NCI-H526 treated with DMSO at 0.1 percent for 48 hours (cell line): ENCODE measurements around the gene STX10.

Experiments used
- DNase-seq: peaks from one replicate; lab custom pipeline; 2025; lab: John Stamatoyannopoulos, UW

Gene STX10

DNA sequence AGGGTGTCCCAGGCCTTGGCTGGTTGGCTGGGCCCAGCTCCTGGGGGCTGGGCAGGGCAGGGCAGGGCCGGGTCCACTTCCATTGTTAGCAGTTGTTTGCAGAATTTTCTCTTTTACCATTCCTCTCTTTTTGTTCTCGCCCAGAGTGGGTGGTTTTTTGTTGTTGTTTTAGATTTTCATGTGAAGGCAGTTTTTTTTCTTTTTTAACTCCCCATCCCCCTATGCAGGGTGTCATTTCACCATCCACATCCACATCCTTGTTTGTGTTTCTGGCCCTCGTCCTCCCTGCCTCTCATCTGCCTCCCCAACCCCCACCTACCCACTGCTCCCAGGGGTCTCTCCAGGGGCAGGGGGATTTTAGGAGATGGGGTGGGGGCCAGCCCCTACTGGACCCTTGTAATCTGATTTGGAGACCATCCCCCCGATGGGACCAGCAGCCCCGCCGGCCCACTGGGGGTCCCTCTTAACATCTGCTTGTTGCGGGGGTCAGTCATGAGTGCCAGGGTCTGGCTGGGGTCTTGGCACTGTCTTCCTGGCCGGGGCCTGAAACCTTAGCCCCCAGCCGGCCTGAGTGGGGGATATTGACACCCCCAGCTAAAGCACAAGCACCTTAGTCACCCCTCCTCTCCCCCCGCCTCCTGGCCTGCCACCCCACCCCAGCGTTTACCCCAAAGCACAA is 10.4 kb downstream of the STX10 start:
- no peak for DNase-seq

DNA sequence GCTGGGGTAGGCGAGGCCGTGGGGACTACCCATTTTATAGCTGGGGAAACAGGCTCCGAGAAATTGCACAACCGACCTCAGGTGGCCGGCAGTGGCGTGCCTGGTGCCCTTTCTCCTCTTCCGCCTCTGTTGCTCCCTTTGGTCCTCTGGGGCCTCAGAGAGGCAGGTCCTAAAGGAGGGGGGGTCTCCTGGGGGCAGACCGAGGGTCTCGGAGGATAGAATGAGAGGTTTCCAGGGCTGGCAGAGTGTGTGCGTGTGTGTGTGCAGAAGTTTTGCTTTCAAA is 11.3 kb downstream of the STX10 start:
- DNase-seq, result no peak

DNA sequence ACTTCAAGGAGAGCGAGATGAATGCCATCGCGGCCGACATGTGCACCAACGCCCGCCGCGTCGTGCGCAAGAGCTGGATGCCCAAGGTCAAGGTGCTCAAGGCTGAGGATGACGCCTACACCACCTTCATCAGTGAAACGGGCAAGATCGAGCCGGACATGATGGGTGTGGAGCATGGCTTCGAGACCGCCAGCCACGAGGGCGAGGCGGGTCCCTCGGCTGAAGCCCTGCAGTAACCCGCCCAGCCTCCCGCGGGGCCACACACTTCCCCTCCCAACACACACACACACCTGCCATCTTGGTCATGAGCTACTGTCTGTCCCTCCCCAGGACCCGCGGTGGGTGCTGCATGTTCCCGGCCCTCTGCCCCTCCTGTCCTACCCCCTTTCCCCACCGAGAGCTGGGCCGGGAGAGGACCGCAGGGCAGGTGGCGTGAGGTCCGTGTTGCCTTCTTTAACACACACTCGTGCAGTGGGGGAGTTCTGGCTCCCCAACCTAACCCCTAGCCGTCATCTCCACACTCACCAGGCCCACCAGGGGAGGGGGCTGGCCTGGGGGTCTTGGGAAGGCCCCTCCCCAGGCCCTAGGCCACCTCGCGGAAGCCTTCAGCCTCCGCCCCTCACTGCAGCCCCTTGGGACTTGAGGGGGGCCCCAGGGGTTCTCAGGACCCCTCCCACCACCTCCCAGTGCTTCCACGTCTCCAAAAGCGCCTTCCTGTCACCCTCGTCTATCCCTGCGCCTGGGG is 11.8 kb downstream of the STX10 start:
- no peak for DNase-seq

DNA sequence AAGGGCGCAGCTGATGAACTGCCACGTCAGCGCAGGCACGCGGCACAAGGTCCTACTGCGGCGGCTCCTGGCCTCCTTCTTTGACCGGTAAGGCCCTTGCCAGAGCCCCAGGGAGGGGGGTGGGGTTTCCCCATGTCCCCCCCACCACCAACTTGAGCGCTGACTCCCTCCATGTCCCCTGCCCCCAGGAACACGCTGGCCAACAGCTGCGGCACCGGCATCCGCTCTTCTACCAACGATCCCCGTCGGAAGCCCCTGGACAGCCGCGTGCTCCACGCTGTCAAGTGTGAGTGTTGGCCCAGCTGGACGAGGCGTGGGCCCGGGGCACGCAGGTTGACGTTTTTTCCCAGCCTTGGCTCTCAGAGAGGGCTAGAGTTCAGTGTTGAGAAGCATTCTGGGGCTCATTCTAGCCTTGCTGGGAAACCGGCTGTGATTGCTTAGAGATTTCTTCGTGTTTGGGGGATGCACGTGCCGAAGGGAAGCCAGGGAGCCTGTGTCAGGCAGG is 12.8 kb downstream of the STX10 start:
- no peak for DNase-seq

DNA sequence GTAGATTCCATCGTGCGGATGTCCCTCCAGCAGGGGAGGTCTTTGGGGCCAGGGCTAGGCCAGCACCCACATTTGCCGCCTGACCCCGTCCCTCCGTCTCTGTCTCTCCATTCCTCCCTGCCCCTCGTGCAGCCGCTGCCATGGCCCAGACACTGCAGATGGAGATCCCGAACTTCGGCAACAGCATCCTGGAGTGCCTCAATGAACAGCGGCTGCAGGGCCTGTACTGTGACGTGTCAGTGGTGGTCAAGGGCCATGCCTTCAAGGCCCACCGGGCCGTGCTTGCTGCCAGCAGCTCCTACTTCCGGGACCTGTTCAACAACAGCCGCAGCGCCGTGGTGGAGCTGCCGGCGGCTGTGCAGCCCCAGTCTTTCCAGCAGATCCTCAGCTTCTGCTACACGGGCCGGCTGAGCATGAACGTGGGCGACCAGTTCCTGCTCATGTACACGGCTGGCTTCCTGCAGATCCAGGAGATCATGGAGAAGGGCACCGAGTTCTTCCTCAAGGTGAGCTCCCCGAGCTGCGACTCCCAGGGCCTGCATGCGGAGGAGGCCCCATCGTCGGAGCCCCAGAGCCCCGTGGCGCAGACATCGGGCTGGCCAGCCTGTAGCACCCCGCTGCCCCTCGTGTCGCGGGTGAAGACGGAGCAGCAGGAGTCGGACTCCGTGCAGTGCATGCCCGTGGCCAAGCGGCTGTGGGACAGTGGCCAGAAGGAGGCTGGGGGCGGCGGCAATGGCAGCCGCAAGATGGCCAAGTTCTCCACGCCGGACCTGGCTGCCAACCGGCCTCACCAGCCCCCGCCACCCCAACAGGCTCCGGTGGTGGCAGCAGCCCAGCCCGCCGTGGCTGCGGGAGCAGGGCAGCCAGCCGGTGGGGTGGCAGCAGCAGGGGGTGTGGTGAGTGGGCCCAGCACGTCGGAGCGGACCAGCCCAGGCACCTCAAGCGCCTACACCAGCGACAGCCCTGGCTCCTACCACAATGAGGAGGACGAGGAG is 14.8 kb downstream of the STX10 start:
- no peak for DNase-seq

DNA sequence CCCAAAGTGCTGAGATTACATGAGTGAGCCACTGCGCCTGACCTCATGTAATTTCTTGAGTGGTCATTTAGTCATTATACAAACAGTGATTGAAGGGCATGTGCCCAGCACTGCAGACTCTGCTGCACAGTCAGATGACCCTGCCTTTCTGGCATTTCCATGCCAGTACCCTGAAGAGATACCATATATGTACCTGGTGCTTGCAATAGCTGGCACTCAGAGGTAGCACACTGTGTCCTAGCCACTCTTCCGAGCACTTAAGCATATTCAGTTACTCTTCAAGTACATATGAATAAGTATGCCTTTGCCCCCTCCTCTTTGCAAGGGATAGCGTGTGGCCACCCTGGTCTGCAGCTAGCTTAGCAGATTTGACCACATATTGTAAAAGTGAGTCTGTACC is 15.5 kb downstream of the STX10 start:
- DNase-seq, result no peak

DNA sequence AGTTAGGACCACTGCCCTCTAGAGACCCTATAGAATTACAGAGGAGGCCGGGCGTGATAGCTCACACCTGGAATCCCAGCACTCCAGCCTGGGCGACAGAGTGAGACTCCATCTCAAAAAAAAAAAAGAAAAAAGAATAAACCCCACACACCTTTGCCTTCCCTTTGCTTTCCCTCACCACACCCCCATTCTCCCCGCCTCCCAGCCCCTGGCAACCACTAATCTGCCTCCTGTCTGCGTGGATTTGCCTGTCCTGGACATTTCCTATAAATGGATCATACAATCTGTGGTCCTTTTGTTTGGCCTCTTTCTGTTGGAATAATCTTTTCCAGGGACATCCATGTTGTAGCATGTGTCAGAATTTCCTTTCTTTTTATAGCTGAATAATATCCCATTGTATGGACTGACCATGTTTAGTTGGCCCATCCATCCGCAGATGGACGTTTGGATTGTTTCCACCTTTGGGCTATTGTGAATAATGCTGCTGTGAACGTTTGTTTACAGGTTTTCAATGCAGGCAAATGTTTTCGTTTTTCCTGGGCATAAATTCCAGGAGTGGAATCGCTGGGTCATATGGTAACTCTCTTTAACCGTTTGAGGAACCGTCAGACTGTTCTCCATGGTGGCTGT is 16.8 kb downstream of the STX10 start:
- no peak for DNase-seq

DNA sequence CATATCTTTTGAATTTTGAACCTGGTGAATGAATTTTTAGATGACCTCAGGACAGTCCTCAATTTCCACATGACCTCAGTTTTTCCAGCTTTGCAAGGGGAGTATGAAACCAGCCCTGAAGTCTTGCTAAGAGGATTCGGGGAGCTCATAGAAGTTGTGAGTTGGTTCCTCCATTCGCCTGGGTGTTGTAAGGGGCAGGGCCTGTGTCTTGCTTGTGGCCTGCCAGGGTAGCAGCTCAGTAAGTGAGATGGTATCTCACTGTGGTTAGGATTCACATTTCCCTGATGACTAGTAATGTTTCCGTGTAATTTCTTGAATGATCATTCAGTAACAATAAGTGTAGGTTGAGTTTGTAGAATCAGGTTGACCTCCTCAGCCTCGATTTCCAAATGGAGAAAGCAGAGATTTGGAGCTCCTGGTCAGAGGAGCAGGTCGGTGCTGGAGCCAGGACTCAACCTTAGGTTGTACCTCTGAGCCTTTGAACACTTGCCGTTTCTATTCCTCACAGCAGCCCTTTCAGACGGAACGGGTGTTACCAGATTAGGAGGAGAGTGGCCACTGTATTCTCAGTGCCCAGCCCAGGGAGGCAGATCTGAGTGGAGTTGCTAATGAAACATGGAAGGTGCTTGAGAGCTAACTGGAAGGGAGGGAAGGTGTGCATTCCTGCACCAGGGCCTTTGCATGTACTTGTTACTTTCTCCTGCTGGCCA is 17.5 kb downstream of the STX10 start:
- DNase-seq, result no peak

DNA sequence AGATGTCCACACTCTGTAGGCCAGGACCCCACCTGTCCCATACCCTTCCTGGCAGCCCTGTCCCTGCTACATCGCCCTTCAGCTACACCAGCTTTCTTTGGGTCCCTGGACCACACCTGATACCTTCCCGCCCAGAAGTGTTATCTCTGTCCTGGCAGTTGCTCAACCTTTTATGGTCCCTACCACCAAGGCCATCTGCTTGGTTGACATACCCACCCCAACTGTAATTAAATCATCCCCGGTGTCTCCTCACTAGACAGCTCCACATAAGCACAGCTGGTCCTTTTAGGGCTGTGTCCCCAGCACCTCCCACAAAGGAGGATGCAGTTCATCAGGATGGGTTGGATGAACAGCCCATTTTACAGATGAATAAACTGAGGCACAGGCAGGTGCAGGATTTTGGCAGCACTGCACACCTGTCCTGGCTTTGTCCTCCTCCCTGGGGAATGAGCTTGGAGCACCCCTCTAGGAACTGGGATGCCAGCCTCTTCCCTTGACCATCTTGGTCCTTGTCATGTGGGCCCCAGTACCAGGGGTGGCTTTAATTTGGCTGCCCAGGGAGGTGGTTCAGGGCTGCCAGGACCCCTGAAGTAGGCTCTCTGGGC is 19.2 kb downstream of the STX10 start:
- DNase-seq, result no peak

DNA sequence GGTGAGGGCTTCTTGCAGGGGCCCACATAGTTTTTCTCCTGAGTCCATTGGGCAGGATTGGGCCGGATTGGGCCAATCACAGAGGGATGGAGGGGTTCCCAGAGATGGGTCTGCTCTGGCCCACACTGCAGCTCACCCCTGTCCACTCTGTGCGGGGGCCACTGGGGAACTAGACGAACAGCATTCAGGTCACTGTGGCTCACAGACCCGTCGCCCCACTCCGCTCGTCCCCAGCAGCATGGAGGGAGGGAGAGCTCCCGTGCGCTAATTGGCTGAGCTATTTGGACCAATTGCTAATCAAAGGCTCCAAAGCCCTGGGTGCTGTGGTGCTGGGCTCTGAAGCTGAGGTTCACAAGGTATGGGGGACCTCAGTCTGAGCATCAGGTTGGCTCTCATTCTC is 20.8 kb downstream of the STX10 start:
- DNase-seq, result no peak

DNA sequence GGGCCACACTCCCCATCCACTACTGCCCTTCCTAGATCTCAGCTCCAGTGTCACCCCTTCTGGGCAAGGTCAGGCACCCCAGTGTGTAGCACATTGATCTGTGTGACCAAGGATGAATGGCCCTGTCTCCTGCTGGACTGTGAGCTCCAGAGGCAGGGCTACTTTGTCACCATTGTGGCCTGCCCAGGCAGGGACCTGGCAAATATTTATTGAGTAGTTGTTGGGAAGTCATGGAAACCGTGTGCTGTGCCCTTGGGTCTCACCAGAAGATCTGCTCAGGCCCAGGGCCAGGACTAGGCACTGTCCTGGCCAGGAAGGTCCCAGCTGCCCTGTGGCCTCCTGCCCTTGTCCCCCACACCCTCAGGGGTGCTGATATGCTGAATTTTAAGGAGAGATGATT is 21.6 kb downstream of the STX10 start:
- no peak for DNase-seq

DNA sequence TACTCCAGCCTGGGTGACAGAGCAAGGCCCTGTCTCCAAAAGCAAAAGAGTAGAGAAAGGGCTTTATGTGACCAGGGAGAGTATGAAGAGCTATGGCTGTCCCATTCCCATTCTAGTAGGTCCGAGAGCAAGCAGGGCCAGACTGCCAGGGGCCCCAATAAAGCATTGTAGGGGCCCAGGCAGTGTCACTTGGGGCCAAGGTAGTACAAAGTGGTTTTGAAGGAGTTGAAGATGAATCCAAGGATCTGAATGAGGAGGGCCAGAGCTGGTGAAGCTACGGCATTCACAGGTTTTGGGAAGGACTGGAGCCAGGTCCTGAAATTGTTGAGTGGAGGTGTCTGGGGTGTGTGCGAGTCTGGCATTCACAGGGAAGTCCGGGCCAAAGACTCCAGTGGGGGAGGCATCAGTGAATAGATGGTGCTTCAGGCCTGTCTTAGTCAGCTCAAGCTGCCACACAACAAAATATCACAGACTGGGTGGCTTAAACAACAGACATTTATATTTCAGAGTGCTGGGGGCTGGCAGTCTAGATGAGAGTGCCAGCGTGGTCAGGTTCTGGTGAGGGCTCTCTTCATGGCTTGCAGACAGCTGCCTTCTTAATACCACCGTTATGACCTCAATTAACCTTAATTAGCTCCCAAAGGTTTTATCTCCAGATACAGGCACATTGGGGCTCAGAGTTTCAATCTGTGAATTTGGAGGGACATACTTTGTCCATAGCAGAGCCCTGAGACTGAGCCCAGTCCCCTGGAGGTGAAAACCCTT is 22.2 kb downstream of the STX10 start:
- no peak for DNase-seq

DNA sequence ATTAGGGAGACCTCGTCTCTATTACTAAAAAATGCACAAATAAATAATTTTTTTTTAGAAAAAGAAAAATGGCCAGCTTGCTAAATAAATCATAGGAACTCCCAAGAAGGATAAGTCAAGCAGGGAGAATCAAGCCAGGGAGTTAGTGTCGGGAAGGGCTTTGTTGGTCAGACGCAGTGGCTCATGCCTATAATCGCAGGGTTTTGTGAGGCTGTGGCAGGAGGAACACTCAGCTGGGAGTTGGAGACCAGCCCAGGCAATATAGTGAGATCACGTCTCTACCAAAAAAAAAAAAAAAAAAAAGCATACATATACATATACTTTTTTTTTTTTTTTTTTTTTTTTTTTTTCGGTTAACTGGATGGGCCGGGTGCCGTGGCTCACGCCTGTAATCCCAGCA is 23.1 kb downstream of the STX10 start:
- no peak for DNase-seq

DNA sequence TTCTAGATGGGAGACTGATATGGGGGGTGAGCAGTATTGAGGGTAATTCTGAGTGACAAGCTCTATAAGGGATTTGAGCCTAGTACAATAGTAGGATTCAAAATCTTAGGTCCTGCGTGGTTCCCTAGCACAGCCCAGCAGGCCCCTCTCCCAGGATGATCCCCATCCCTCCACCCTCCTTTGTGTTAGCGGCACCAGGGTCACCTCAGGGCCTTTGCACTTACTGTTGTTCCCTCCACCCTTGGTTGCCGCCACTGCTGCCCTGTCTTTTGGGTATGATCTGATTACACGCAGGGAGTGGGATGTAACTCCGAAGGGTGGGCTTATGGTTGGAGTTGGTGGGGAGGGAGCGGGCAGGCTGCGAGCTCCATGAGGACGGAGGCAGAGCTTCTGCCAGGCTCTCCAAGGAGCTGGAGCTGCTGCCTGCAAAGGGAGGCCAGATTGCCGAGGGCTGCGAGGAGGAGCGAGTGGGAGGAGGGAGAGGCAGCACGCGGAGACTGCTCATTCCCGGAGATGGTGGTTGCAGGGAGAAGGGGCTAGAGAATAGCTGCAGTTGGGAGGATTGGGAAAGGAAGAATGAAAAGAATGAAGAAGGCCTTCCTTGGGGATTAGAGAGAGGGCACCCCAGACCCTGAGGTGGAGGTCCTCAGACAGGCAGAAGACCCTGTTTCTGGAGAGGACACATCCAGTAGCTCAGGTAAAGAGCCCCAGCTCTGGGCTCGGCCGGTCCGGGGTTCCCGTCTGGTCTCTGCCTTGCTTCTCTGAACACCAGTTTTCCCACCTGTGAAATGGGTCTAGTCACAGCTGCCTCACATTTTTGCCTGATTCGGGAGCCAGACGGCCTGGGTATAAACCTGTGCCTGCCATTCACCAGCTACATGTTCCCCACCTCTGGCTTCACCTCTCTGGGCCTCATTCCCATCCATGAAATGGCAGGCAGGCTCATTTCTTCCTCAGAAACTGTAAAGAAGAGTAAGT is 26.9 kb downstream of the STX10 start:
- no peak for DNase-seq

DNA sequence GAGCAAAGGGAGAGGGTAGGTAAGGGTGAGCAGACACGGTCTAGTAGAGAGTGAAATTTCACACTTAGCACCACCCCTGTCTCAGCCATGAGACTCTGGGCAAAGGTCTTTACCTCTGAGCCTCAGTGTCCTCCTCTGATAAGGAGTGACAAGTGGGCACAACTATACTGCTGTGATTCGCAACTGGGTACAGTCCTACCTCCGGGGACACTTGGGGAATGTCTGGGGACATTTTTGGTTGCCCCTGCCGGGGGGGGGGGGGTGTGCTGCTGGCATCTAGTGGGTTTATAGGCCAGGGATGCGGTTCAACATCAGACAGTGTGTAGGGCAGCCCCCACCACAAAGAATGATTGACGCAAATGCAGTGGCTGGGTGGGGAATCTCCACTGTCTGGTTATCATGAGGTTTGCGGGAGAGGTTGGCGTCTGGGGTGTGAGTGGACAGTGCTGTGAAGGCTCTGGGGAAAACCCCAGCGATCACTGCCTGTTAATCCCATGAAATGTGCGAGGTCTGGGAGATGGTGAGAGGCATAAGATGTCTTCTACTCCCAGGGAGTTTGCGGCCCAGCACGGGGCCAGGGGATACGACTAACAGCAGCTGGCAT is 27.8 kb downstream of the STX10 start:
- no peak for DNase-seq

DNA sequence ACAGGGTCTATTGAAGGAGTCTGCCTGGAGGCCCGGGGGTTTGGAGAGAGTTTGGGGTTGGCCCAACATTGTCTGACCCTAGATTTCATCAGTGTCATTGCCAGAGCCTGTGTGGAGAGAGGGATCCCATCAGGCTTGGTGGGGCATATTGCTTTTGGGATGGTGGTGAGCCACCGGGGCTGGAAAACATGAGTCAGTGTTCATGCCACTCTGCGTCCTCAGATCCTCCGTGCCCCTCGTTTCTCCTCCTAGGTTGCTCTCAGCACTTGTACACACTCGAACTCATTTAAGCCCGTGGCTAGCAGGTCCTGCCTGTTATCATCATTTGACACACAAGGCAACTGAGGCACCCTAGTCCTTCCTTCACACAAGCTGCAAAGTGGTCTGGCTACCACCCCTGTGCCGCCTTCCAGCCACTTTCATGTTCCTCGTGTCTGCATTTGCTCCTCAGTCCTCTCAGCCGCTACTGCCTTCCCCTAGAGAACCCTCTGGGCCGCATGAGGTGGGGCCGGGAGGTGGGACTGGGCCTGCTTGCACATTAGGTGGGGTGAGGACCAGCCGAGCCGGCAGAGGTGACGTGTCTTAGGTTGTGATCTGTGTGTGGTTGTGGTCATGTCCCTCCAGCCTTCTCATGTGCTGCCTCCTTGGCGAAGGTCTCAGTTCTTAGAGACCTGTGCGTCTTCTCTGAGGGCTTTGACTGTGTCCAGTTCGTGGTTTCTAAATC is 28.5 kb downstream of the STX10 start:
- DNase-seq, result no peak

DNA sequence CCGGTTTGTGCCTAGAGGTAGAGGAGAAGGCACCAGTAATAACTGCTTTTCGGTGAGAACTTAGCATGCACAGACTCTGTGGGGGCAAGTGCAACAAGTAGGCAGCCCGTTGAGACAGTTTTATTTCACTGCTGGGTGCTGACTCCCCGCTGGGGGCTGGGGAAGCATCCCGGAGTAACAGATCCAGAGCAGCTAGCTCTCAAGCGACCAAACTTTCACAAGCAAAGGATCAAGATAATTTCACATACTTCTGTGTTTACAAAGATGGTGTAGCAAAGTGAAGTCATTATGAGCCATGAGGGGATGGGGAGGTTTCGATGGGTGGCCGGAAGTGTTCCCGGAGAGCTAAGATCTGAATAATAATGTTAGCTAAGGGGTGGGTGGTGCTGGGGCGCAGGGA is 29.4 kb downstream of the STX10 start:
- no peak for DNase-seq

DNA sequence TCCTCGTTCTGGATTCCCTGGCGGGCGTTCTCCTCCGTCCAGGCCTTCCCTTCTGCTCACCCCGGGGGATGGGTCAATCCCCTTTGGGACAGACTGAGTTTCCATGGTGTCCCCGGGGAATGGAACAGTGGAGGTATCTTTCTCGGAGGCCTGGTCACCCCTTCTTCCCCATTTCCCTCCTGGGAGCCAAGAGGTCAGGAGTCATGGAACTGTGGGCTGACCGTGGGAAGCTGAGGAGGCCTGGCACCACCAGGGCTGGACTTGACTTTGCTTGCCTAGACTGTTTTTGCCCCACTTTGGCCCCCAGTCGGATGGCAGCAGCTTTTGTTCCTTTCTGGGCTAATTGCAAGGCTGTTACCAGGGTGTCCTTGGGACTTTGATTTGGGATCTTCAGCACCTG is 30.1 kb downstream of the STX10 start:
- no peak for DNase-seq
